GM21619 (cell line): ENCODE measurements around the gene CHML.
"Not testable (repeated sequence)": the region's sequence is repeated elsewhere in the genome, so short reads cannot be mapped to it uniquely, and the experiment has no call there.

Experiments
- ATAC-seq: cut with Tn5 transposase; IDR thresholded peaks from one replicate; pipeline ENCODE4 v1.9.1; 2021; ENCODE audit not compliant: unreplicated experiment

The CHML gene

GRCh38 chr1:241640149-241640866 is at the start of gene CHML, which contains the start of gene OPN3:
Gene CHML (minus strand): TSS chr1:241640369. CDS start chr1:241635766, 4,603 bp downstream.
Gene OPN3 (minus strand): TSS chr1:241640369. CDS start chr1:241640254, 115 bp downstream.
- peak; percentile 83 for ATAC-seq

DNA sequence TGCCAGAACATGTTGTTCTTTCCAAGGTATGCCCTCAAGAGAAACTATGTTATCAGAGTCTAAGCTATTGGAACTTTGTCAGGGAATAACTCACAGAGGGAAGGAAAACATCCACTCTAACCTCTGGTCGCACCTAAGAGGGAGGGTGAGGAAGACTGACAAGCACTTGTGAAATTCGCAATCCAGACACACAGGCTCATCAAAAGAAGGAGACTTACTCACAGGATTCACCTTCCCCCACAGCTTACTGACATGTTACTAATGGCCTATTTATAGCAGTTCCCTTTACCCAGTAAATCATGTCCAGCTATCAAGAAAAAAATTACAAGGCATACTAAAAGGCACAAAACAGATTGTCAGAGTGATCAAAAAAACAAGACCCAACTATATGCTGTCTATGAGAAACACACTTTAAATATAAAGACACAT is 48.8 kb upstream of the CHML start:
- no peak for ATAC-seq

GRCh38 chr1:241684108-241684507 is 43.9 kb upstream of the CHML start:
- no peak for ATAC-seq

DNA sequence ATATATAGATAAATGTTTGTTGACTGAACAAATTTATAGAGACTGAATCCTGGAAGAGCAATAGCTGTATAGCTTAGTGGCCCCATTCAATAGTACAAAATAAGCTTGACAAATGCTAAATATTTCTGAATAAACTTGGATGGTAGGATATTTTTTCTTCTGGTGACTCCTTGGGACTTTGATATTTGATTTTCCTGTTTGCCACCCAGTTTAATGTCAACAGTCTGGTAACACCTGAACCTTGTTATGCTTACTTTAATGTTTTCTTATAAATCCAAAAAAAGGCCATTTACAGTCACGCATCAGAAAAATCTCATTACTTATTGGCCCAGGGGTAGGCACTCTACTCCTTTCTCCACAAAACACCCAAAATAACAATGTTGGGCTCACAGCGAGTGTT is 42.8 kb upstream of the CHML start:
- no peak for ATAC-seq

- not testable (repeated sequence) for ATAC-seq
Measured at GRCh38 chr1:241681861-241682448, 41.8 kb upstream of the CHML start.

DNA sequence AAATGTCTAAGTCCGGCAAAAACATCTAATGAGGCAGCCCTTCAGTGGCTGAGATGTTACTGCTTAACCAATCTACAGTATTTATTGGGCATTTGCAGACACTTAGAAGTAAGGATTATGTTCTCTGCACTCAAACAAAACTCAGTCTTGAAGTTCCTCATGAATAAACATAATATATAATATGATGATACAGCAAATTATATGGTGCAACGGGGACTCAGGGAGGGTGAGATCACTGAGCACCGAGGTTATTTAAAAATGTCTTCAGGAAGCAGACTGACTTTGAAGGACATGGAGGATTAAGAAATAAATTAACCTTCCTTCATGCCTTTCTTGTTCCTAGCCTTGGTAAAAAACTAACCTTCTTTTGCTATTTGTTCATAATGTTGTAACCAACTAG is 39.8 kb upstream of the CHML start:
- no peak for ATAC-seq

DNA sequence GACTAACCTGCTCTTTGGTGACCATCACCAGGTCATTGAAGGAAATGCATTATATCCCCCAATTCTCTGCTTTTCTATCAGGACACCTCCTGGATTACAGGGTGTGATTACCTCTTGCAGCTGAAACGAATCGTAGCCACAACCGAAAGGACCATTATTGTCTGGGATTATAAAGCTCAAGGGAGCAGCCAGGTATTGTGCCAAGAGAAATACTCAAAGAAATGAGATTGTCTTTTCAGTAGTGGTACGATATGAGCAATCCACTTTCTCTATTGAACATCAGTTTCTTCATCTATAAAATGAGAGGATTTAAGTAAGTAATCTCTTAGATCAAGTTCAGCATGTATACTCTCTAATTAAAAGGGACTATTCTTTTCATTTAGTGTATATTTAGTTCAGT is 39.2 kb upstream of the CHML start:
- ATAC-seq = no peak

DNA sequence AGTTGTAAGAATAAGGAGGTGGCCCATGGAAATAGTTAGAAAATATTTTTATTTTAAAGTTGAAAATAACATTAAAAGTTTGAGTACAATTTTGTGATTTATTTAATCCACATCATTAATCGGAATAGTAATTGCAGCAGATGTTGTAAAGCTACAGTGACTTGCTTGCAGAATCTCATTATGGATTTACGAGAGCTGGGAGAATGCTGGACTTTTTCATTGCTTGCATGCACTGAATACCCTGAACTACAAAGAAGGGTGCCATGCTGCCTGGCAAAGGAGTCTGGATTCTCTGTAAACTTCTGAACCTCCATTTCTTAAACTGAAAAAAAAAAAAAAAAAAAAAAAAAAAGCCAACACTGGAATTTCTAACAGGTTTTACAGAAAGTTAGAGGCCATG is 38.4 kb upstream of the CHML start:
- no peak for ATAC-seq

DNA sequence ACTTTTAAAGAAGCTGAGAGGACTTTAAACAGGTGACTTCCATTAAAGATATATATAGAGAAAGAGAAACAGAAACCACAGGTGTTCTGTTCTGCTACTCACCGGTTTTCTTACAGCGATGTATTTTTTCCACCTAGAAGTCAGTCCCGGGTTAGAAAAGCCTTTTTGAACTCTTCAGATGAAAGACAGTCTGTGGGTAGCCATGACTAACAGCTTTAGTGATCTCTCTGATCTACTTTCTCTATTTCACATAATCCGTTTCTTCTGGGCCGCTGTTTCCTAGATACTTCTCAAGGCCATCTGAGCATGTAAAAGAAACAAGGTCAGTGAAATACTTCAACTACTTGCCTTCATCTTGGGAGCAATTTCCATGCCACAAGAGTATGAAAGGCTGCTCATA is 37.0 kb upstream of the CHML start:
- ATAC-seq = peak; percentile 93

- ATAC-seq = no peak
Measured at GRCh38 chr1:241675983-241676382, 35.8 kb upstream of the CHML start.

- no peak for ATAC-seq
Measured at GRCh38 chr1:241674805-241675384, 34.7 kb upstream of the CHML start.

- ATAC-seq = no peak
Measured at GRCh38 chr1:241672301-241672700, 32.1 kb upstream of the CHML start.

DNA sequence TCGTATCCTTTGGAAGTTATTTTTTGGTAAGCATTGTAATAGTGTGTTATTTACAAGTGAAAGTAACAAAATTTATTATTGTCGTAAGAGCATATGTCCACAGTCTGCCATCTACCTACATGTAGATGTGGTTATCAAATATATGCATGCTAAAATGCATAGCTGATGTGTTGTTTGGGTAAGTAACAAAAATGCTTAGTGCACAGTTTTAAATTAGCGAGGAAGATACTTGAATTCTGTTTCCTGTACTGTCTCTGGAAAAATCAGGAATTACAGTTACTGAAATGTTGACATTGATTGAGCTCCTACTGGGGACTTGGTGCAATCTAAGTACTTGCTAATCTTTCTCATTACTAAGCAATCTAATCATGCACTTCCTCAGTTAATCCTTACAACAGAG is 26.2 kb upstream of the CHML start:
- no peak for ATAC-seq

DNA sequence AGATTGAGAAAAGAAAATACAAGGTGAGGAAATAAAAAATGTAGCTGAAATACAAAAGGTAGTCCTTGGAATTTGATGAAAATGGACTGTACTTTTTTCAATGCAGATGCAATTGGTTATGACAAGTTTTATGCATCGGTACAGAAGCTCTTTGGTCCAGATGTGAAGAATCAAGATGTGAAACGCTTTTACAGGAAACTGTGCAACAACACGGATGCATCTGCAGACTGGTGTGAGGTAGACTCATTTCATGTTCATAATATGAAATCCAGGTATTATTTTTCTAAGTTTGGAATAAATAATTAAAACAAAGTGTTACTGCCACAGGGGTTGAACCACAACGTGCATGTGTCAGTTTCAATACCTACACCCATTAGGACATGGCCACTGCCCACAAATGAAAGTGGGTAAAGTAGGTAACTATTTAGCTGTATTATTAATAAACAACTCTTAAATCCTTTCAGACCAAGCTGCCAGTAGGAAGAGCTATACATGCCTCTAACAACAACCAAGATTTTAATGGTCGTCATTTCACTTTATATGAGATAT is 20.3 kb upstream of the CHML start:
- ATAC-seq = no peak

- not testable (repeated sequence) for ATAC-seq
Measured at GRCh38 chr1:241659016-241659415, 18.8 kb upstream of the CHML start.

DNA sequence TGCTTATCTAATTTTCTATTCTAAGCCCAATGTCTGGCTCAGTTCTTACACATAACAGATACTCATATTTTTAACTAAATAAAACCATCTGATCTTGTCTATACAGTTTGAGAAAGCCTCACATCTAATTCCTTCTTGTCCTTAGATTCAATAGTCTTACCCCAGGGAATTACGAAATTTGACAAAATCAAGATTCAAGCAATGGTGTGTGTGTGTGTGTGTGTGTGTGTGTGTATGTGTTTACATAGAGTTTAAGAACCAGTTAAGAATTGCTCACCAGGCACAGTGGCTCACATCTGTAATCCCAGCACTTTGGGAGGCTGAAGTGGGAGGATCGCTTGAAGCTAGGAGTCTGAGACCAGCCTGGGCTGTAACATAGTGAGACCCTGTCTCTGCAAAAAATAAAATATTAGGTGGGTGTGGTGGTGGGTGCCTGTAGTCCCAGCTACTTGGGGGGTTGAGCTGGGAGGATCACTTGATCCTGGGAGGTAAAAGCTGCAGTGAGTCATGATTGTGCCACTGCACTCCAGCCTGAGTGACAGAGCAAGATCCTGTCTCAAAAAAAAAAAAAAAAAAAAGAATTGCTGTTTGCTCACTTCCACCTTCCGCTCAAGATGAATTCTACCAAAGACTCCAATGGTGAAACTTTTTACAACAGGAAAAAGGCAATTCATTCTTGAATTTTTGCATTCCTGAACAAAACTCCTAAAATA is 18.1 kb upstream of the CHML start:
- ATAC-seq = no peak

- ATAC-seq = no peak
Measured at GRCh38 chr1:241654641-241655040, 14.5 kb upstream of the CHML start.

GRCh38 chr1:241654019-241654418 is 13.8 kb upstream of the CHML start:
- ATAC-seq = no peak

DNA sequence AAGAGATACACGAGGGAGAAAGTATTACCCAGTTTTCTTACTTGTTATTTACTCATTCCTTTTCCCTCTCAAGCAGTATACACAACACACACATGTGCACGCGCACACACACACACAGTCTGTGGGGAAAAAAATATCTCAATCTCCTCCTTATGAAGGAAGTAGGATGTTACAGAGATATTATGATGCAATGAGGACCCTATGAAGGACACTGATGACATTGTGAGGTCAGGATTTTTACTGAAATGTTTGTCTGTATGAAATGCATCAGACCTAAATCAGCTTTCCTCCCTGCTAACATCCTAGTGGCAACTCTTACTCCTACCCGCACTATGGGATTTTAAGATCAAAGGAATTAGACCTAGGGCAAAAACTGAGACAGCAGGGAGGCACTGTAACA is 11.8 kb upstream of the CHML start, which contains the start of gene WDR64:
Gene WDR64 (plus strand): TSS at position 270 of the 400 bp plus-strand sequence. CDS start 204 bp downstream, outside the sequence.
- no peak for ATAC-seq

GRCh38 chr1:241648159-241648558 is 8.0 kb upstream of the CHML start:
- no peak for ATAC-seq

DNA sequence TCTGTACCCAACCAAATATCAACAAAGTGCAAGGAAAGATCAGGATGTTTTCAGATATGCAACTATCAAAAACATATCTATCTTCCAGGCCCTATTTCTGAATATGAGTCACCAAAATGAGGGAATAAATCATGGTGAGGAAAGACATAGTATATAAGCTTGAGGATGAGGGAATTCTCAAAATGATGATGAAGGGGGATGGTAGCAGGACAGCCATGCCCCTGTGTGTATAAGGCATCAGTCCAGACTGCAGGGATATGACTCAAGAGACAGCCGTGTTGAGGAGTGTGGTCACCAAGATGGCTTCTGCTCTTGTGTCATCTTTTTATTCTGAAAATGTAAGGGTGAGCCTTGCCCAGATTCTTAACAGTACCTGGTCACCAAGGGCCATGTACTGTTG is 7.5 kb upstream of the CHML start:
- ATAC-seq = no peak
